K562 (cell line): Measurements from ENCODE around the gene PITPNM3. TPM values are rescaled to one million over a fixed set of nuclear protein-coding genes. Genes with fewer than 3 reads are reported as not detected.

Source experiments
- ARID2 ChIP-seq: fragments of 450-650 bp; IDR thresholded peaks from 2 replicates; pipeline ENCODE4 v1.6.1; 2017; ENCODE audit warnings: antibody characterized with exemption, mild to moderate bottlenecking
- FOSL1 ChIP-seq: fragments of 200-800 bp; sonication (Bioruptor generic); conservative IDR thresholded peaks from 2 replicates; pipeline ENCODE4 v1.6.1; 2016; ENCODE audit warnings: missing genetic modification characterization, missing compliant biosample characterization
- HMG20A ChIP-seq: fragments of 450-650 bp; formaldehyde crosslinking; conservative IDR thresholded peaks from 2 replicates; pipeline ENCODE4 v1.4.0; 2020; ENCODE audit warnings: mild to moderate bottlenecking, mixed read lengths
- STAG1 ChIP-seq: sonication (generic); formaldehyde crosslinking; IDR thresholded peaks from 2 replicates; pipeline ENCODE4 v1.5.0; 2020; ENCODE audit warnings: missing genetic modification reagents, borderline replicate concordance
- TCFL5 ChIP-seq: fragments of 250-450 bp; sonication (Bioruptor Pico); conservative IDR thresholded peaks from 2 replicates; pipeline ENCODE4 v1.6.1; 2021; ENCODE audit warnings: mild to moderate bottlenecking, moderate library complexity, matching md5 sums
- ZKSCAN3 ChIP-seq: fragments of 250-450 bp; sonication (Bioruptor Pico); IDR thresholded peaks from 2 replicates; pipeline ENCODE4 v1.4.0; 2020
- polyA plus RNA-seq, 8 experiments: library from polyadenylated mRNA; depleted of rRNA in 4 of 8; stranded (reverse) in 5 of 8; unstranded in 3 of 8; fragments of >200 nt; fragmentation: Nextera tagmentation in 2 of 8; fragmentation: Illumina TruSeq in 1 of 8; extraction: Ambion mirVana in 2 of 8; extraction: Trizol in 1 of 8; gene quantifications; 2 replicates each; pipeline versions ENCODE4 v1.2.1 to v1.2.3, GENCODE V29; 2011 to 2014; ENCODE audit warnings: inconsistent platforms in 1 of 8, missing spikeins in 1 of 8
- total RNA-seq, 7 experiments: library from RNA; depleted of rRNA in 6 of 7; stranded (reverse); fragments of >200 nt in 6 of 7; fragmentation: Illumina TruSeq in 2 of 7; extraction: Trizol in 2 of 7; gene quantifications; 2 replicates each; pipeline versions ENCODE4 v1.2.1 to v1.2.3, GENCODE V29; 2011 to 2021; ENCODE audit warnings: low replicate concordance in 1 of 7
- TF ChIP-seq, protein P1 (sequence below): fragments of 250-450 bp; sonication (Bioruptor Pico); IDR thresholded peaks from 2 replicates; pipeline ENCODE4 v1.5.0; 2021; ENCODE audit warnings: mild to moderate bottlenecking, moderate library complexity
- TF ChIP-seq, protein P2 (sequence below), 3 experiments: IDR thresholded peaks in 2 of 3; conservative IDR thresholded peaks in 1 of 3; 2 replicates each; pipeline ENCODE4 v1.5.1; 2011 to 2012; ENCODE audit warnings: low read length in 3 of 3, mild to moderate bottlenecking in 3 of 3, control low read depth in 2 of 3, improper control_type of control experiment in 1 of 3, inconsistent platforms in 1 of 3, low read depth in 1 of 3, mixed read lengths in 1 of 3, moderate library complexity in 1 of 3; ENCODE audit not compliant: insufficient read depth in 2 of 3

Gene PITPNM3
- total and polyA plus RNA-seq, 9 of the 15 experiments (the other 6 are each of a cell fraction or from before 2014, with no cell fraction given) = 0.14 to 0.38 (median 0.22) TPM; not detected in 2

DNA sequence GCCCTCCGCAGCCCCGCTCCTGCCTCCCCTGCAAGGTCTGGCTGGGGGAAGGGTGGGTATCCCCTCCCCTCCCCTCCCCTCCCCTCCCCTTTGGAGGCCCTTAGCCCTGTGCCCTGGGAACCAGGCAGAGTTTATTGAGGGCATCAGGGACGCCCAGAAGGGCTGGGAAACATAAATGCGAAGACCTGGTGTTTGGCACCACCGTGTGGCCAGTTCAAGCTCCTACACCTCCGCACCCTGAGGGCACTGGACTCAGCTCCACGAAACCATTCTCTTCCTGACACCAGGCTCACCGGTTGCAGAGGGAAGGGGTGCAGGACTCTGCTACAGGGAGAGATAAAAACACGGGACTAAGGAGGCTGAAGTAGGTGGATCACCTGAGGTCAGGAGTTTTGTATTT lies 120.4 kb downstream of the PITPNM3 start (continued):
- no peak for TF ChIP-seq HMG20A (CRISPR knock-in tag)
- TF ChIP-seq, protein P1, sequence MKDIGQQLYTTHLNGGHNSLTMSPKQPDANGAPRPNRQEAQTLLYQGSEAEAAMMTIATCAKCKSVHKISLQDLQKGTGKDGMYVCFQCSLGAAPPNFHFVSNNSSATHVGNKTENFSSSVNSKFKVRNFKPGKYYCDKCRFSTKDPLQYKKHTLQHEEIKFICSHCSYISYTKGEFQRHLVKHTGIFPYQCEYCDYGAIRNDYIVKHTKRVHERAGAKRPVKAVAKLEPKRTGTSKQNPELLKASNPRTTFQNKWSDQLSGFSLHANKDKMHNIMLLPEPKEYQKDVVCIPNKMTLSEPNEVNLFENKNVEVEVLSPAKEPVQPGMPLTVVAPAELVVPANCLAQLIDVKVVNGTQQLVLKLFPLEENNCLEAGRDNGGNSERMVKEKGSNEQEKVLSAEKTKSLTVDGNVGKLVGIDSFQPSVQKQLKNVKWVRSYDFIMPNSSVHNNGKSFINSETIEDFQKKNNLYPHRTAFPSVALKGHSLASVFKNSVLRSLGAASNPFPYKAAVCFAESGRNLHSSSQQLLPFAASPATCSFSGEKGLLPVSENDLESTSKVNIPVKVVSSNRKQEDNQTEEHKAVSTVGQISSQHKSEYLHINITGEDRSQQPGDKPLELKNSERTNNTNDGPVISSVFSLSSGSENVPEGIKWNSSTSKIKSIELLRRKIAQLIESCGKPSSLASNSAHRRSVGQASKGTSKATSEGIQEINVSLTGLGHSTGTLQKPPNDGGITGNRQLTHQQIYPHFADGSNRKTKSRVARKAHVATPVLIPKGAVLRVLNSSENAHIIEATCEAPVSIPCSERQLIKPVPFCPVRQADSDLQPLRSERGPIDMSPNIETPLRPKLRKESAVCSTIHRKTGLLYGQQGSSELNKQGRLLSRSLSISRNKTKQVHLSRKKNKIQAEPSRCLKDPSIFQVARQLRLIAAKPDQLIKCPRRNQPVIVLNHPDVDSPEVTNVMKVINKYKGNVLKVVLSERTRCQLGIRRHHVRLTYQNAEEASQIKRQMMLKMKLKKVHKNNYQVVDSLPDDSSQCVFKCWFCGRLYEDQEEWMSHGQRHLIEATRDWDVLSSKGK (CRISPR knock-in tag) = no peak
- TF ChIP-seq STAG1 (CRISPR knock-in tag) = peak; percentile 28; the same call in 1 of the 2 replicates
- TF ChIP-seq ZKSCAN3 (CRISPR knock-in tag) = no peak
- no peak for TF ChIP-seq TCFL5 (CRISPR knock-in tag)
- TF ChIP-seq, protein P2, sequence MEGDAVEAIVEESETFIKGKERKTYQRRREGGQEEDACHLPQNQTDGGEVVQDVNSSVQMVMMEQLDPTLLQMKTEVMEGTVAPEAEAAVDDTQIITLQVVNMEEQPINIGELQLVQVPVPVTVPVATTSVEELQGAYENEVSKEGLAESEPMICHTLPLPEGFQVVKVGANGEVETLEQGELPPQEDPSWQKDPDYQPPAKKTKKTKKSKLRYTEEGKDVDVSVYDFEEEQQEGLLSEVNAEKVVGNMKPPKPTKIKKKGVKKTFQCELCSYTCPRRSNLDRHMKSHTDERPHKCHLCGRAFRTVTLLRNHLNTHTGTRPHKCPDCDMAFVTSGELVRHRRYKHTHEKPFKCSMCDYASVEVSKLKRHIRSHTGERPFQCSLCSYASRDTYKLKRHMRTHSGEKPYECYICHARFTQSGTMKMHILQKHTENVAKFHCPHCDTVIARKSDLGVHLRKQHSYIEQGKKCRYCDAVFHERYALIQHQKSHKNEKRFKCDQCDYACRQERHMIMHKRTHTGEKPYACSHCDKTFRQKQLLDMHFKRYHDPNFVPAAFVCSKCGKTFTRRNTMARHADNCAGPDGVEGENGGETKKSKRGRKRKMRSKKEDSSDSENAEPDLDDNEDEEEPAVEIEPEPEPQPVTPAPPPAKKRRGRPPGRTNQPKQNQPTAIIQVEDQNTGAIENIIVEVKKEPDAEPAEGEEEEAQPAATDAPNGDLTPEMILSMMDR (IDR thresholded peaks at IDR 0.05 in 2 of 3, conservative IDR thresholded peaks at IDR 0.05 in 1 of 3; ENCODE audit: insufficient read depth in 2 of 3, low read depth in 1 of 3, low read length in 3 of 3) = peak; percentile 60 to 73 (median 72)
- no peak for TF ChIP-seq FOSL1
- no peak for TF ChIP-seq ARID2
